NCI-H526 (cell line): ENCODE measurements around the gene GSS.

Experiments
- DNase-seq, 2 experiments: peaks; one replicate each; lab custom pipeline; 2025; lab: John Stamatoyannopoulos, UW

GSS gene

DNA sequence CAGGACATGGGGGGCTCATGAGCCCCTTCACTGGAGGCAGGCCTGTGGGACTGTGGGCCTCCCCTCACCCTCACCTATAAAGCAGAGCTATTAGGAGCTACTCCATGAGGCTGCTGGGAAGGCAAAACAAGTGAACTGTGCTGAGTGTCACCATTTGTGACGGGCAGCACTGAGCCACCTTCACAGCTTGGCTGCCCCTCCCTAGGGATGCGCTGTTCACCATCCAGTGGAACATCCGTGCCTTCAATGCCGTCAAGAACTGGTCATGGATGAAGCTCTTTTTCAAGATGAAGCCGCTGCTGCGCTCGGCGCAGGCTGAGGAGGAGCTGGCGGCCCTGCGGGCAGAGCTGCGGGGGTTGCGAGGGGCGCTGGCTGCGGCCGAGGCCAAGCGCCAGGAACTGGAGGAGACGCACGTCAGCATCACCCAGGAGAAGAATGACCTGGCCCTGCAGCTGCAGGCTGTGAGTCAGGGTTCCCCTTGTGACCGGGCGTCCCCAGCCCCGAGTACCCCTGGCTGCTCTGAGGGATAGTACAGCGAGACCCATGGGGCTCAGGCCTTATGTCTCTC, 38.4 kb upstream of the GSS start:
- no peak for DNase-seq

GRCh38 chr20:34992751-34993417, 37.3 kb upstream of the GSS start:
- no peak for DNase-seq

GRCh38 chr20:34990661-34991214, 35.1 kb upstream of the GSS start:
- DNase-seq: no peak

DNA sequence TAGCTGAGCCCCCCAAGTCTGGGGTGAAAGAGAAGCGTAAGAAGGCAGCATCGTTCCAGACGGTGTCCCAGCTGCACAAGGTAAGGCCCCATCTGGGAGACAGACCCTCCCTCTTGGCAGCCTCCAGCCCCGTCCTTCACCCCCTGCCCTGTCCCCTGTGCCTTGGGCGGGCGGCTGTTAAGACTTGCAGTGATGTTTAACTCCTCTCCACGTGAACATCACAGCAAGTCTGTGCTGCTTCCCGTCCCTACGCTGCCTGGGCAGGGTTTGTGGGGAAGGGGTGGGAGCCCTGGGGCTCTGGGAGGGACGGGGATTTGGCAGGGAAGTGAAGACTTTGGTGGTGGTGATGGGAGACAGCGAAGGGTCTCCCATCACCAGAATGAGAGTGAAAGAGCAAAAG, 34.6 kb upstream of the GSS start:
- no peak for DNase-seq

DNA sequence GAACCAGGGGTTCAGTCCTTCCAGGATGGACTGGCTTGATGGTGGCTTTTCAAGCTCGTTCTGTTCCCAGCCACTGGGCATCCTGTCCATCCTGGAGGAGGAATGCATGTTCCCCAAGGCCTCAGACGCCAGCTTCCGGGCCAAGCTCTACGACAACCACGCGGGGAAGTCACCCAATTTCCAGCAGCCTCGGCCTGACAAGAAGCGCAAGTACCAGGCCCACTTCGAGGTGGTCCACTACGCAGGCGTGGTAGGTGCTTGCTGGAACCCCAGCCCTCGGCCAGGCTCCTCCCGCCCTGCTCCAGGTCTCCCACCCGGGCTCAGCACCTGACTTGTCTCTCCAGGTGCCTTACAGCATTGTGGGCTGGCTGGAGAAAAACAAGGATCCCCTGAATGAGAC, 34.1 kb upstream of the GSS start:
- no peak for DNase-seq

GRCh38 chr20:34989118-34989517, 33.5 kb upstream of the GSS start:
- DNase-seq: no peak

GRCh38 chr20:34988191-34988540, 32.6 kb upstream of the GSS start:
- DNase-seq: no peak

DNA sequence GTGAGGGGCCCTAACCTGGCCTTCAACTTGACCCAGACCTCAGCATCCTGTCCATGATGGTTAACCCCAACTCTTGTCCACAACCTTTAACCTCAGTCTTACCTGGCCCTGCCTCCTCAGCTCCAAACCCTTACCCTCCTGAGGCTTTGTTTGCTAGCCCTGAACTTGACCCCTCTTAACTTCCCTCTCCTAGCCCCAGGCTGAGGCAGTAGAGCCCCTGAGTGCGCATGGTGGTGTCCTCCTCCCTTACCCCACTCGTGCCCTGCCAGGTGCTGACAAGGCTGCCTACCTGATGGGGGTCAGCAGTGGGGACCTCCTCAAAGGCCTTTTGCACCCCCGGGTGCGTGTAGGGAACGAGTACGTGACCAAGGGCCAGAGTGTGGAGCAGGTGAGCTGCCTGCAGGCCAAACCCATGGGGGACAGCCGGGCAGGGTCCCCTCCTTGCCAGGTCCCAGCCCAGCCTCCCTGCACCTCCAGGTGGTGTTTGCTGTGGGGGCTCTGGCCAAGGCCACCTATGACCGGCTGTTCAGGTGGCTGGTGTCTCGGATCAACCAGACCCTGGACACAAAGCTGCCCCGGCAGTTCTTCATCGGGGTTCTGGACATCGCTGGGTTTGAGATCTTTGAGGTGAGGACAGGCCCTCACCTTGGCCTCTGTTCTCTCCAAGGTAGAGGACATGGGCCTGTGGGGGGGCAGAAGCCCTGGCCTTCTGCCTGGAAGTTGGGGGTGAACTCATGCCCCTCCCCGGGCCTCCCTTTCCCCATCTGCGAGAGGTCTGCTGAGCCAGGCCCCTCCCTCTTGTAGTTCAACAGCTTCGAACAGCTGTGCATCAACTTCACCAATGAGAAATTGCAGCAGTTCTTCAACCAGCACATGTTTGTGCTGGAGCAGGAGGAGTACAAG, 31.9 kb upstream of the GSS start:
- DNase-seq: no peak

DNA sequence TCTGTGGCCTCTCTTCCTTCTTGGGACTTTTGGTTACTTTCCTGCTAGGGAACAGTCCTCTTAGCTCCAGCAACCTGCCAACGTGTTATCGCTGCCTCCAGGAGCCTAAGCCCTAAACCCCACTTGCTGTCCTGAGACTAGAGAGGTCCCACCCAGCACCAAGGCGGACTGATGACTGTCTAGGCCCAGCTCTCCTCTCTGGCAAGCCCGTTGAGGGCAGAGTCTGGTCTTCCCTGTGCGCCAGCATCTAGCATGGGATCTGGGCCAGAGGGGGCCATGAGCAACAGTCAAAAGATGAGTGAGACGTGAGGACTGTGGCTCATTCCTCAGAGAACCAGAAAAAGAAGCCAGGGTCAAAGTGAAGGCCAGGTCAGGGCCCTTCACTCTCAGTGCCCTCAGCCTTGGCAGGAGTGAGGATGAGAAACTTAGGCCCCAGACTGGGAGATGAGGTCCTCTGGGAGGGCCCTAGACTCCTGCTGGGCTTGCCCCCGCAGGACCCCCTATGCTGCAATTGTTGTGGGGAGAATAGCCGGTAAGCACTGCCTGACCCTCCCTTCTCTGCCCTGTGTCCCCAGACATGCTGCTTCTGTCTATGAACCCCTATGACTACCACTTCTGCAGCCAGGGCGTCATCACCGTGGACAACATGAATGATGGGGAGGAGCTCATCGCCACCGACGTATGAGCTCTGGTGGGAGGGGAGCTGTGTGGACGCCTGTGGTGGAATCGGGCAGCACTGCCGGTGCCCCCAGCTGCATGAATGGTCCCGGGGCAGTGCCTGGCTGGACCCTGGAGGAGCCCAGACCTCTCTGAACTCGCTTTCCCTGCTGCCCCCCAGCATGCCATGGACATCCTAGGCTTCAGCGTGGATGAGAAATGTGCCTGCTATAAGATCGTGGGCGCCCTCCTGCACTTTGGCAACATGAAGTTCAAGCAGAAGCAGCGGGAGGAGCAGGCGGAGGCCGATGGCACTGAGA, 31.0 kb upstream of the GSS start:
- DNase-seq: no peak

- no peak for DNase-seq
Measured at GRCh38 chr20:34985461-34986310, 30.1 kb upstream of the GSS start.

DNA sequence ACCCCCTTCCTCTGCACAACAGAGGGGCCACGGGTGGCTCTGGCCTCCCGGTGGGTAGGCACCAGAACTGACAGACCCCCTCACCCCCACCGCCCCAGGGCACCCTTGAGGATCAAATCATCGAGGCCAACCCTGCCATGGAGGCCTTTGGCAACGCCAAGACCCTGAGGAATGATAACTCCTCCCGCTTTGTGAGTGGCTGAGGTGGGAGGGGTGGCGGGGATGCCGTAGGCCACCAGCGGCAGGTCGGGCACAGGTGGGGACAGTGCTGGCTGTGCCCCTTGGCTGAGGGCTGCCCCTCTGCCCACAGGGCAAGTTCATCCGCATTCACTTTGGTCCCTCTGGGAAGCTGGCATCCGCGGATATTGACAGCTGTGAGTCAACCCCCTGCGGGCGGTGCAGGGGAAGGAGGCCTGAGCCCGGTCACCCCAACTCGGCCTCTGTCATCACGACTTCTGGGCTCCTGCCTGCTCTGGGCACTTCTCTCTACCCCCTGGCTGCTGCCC, 29.2 kb upstream of the GSS start:
- no peak for DNase-seq

GRCh38 chr20:34983995-34984735, 28.6 kb upstream of the GSS start:
- peak; percentile 62 to 77 for DNase-seq

- DNase-seq: no peak
Measured at GRCh38 chr20:34983089-34983820, 27.6 kb upstream of the GSS start.

- DNase-seq: no peak
Measured at GRCh38 chr20:34982270-34983088, 26.9 kb upstream of the GSS start.

- DNase-seq: peak in 1 of 2 experiments; percentile 49
Measured at GRCh38 chr20:34980543-34981233, 25.1 kb upstream of the GSS start.

DNA sequence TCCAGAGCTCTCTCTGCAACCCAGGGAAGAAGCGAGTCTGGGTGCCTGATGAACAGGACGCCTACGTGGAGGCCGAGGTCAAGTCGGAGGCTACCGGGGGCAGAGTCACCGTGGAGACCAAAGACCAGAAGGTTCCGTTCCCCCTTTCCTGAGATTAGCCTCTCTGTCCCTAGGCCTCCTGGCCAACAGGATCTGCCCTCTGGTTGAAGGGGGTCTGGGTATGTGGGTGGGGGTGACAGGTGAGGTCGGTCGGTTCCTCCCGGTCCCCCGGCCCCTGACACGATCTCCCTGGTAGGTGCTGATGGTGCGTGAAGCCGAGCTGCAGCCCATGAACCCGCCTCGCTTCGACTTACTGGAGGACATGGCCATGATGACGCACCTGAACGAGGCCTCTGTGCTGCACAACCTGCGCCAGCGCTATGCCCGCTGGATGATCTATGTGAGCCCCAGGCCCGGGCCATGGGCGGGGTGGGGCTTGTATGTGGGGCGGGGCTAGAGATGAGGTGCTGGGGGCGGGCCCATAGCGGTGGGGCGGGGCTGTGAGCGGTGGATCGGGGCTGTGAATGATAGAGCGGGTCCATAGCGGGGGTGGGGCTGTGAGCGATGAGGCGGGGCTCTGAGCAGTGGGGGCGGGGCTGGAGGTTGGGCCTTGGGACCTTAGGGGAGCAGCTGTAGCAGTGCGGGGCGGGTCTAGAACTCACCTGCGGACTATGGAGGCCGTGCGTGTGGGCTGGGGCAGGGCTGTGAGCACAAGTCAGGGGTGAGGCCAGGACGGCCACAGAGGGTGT, 24.0 kb upstream of the GSS start:
- peak in 1 of 2 experiments; percentile 35 for DNase-seq
